ENCODE measurements around the gene IL4R.

GRCh38 chr16:27381236-27381635 is 67.5 kb downstream of the IL4R start:
- TF ChIP-seq CTCF (IDR thresholded peaks at IDR 0.05) (no peak), POLR2A (IDR thresholded peaks at IDR 0.05) (no peak)

All from right lobe of liver (tissue), 4 donors.